Uterus (tissue), 4 donors: ENCODE data around the gene CEP350. TPM values are rescaled to one million over a fixed set of nuclear protein-coding genes. Genes with fewer than 3 reads are reported as not detected.

ENCODE experiments used
- DNase-seq, 2 donors: peaks; one replicate each; pipeline ENCODE4 v3.0.0-alpha.2; 2019 to 2020
- H3K27ac ChIP-seq, 2 donors: fragments of 200-600 bp; sonication (generic); 1 replicate in 1 of 2; 2 replicates in 1 of 2; pipeline ENCODE4 v1.5.1; 2016 to 2018
- H3K27me3 ChIP-seq, 2 donors: fragments of 200-600 bp; sonication (generic); one replicate each; pipeline ENCODE4 v1.5.1; 2018 to 2019; ENCODE audit warnings: control low read depth in 1 of 2
- H3K36me3 ChIP-seq, 2 donors: fragments of 200-600 bp; sonication (generic); one replicate each; pipeline ENCODE4 v1.5.1; 2019; ENCODE audit warnings: control low read depth in 1 of 2
- H3K4me1 ChIP-seq, 2 donors: fragments of 200-600 bp; sonication (generic); one replicate each; pipeline ENCODE4 v1.5.1; 2018 to 2019; ENCODE audit warnings: control low read depth in 1 of 2
- H3K4me3 ChIP-seq, 2 donors: fragments of 200-600 bp; sonication (generic); 1 replicate in 1 of 2; 2 replicates in 1 of 2; pipeline ENCODE4 v1.5.1; 2018 to 2019; ENCODE audit warnings: mild to moderate bottlenecking in 1 of 2
- H3K9me3 ChIP-seq, 2 donors: fragments of 200-600 bp; sonication (generic); one replicate each; pipeline ENCODE4 v1.5.1; 2019; ENCODE audit warnings: control low read depth in 1 of 2
- CTCF ChIP-seq, 4 experiments: fragments of 200-600 bp in 2 of 4; fragments of 450-650 bp in 2 of 4; sonication (generic) in 2 of 4; IDR thresholded peaks; one replicate each; pipeline ENCODE4 v1.5.1; 2016 to 2019; ENCODE audit warnings: antibody characterized with exemption in 4 of 4, mild to moderate bottlenecking in 2 of 4, moderate library complexity in 1 of 4
- POLR2A ChIP-seq, 2 donors: fragments of 450-650 bp; IDR thresholded peaks; one replicate each; pipeline ENCODE4 v1.6.1; 2016; ENCODE audit warnings: antibody characterized with exemption in 2 of 2, mild to moderate bottlenecking in 1 of 2, moderate library complexity in 1 of 2
- intact Hi-C: fragments of 100-400 bp; cut with DNase I; formaldehyde crosslinking; loops from one replicate; pipeline ENCODE4 v1.15.1; 2023; ENCODE audit warnings: low total_unique reads
- total RNA-seq, 4 donors: library from RNA; depleted of rRNA in 3 of 4; stranded (reverse); fragments of >200 nt in 3 of 4; gene quantifications; one replicate each; pipeline versions ENCODE4 v1.1.0 to v1.2.4, GENCODE V29; 2014 to 2023
- donor health status: DM: yes; HTN: yes; CAD: no.

CEP350 gene
- total RNA-seq, 4 donors from 2014 or later = 28.5 to 97.3 (median 82.7) TPM

- no peak overlapping the region for H3K4me3 ChIP-seq
- TF ChIP-seq CTCF (IDR thresholded peaks at IDR 0.05) (no peak), POLR2A (IDR thresholded peaks at IDR 0.05) (no peak)
Observed at GRCh38 chr1:179969962-179970361, 15.4 kb downstream of the CEP350 start.

DNA sequence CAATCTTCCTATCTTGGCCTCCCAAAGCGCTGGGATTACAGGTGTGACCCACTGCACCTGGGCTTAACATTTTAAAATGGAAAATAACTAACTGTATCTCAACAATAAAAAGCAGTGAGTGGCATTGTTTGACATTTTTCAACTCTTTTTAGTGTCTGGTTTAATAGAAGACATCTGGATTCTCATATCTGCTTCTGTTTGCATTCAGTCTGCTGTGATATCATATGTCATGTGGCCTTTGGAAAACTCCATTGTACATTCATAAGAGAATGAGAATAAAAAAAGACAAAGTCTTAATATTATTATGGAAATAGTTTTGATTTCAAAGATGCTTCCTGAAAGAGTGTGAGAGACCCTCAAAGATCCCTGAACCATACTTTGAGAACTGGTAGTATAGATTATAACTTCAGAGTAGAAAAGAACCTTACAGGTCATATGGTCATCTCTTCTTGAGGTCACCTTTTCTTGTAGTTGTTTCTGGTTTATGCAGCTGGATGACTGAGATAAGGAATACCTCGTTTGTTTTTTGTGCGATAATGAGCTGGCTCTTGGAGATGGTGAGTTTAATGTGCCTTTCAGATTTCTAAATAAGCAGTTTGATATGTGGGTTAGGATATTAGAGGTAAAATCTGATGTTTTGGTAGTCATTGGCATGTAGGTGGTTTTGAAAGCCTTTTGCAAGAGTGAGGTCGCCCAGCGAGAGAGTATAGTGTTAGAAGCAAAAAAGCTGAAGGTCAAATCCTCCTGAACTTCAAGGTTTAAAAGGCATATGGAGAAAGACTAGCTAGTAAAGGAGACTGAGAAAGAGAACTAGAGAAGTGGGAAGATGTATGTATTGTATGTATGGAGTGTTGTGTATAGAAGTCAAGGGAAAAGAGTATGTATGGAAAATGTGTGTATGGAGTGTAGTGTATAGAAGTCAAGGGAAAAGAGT, 17.2 kb downstream of the CEP350 start:
- intact Hi-C loops = no loop called here
- H3K27ac ChIP-seq = peak overlapping the region in 1 of 2 donors; percentile 17
- no peaks in the 10 kb centered on the region for H3K36me3 ChIP-seq
- H3K9me3 ChIP-seq = no peaks in the 10 kb centered on the region
- H3K4me3 ChIP-seq = no peak overlapping the region
- H3K4me1 ChIP-seq = peaks cover 0 to 12% of the 10 kb centered on the region in 2 donors
- TF ChIP-seq CTCF (IDR thresholded peaks at IDR 0.05) = no peak
- TF ChIP-seq POLR2A (IDR thresholded peaks at IDR 0.05) = no peak
- no peaks in the 10 kb centered on the region for H3K27me3 ChIP-seq
- DNase-seq = no peak

More at GRCh38 chr1:179969962-179970361, 15.4 kb downstream of the CEP350 start:
- peaks cover 0 to 12% of the 10 kb centered on the region in 2 donors for H3K4me1 ChIP-seq
- intact Hi-C loops = no loop called here
- H3K27ac ChIP-seq = peak overlapping the region; percentile 66 to 94
- H3K9me3 ChIP-seq = no peaks in the 10 kb centered on the region
- H3K27me3 ChIP-seq = no peaks in the 10 kb centered on the region
- DNase-seq = no peak
- no peaks in the 10 kb centered on the region for H3K36me3 ChIP-seq

GRCh38 chr1:179973198-179974110, 18.8 kb downstream of the CEP350 start:
- Histone ChIP-seq H3K4me1 (peaks cover 0 to 12% of the 10 kb centered on the region in 2 donors), H3K27ac (no peak overlapping the region), H3K27me3 (no peaks in the 10 kb centered on the region), H3K9me3 (no peaks in the 10 kb centered on the region), H3K36me3 (no peaks in the 10 kb centered on the region), H3K4me3 (no peak overlapping the region)
- DNase-seq = no peak
- intact Hi-C loops = no loop called here
- TF ChIP-seq POLR2A (IDR thresholded peaks at IDR 0.05) (no peak), CTCF (IDR thresholded peaks at IDR 0.05) (no peak)

- H3K9me3 ChIP-seq = no peaks in the 10 kb centered on the region
- no peaks in the 10 kb centered on the region for H3K4me1 ChIP-seq
- no peak for DNase-seq
- H3K27me3 ChIP-seq = no peaks in the 10 kb centered on the region
- H3K27ac ChIP-seq = peak overlapping the region in 1 of 2 donors; percentile 22
- TF ChIP-seq POLR2A (IDR thresholded peaks at IDR 0.05) (no peak), CTCF (IDR thresholded peaks at IDR 0.05) (no peak)
- H3K4me3 ChIP-seq = no peak overlapping the region
- intact Hi-C loops = no loop called here
- no peaks in the 10 kb centered on the region for H3K36me3 ChIP-seq
Observed at GRCh38 chr1:179976970-179977651, 22.5 kb downstream of the CEP350 start.
